Colonic mucosa (tissue), 4 donors: ENCODE measurements around the gene PKD2L1. TPM values are rescaled to one million over a fixed set of nuclear protein-coding genes. Genes with fewer than 3 reads are reported as not detected.
A peak's percentile ranks its signal among the peaks of the same experiment; 100 is the strongest.
"Not testable (repeated sequence)": the region's sequence is repeated elsewhere in the genome, so short reads cannot be mapped to it uniquely, and the experiment has no call there.

Experiments
- DNase-seq: peaks from one replicate; pipeline ENCODE4 v3.0.0-alpha.2; 2020
- H3K27ac ChIP-seq: fragments of 200-600 bp; one replicate; pipeline ENCODE4 v1.8.0; 2021
- H3K27me3 ChIP-seq: fragments of 200-600 bp; one replicate; pipeline ENCODE4 v1.8.0; 2021
- H3K36me3 ChIP-seq: fragments of 200-600 bp; one replicate; pipeline ENCODE4 v1.8.0; 2021
- H3K4me1 ChIP-seq: fragments of 200-600 bp; one replicate; pipeline ENCODE4 v1.8.0; 2021; ENCODE audit warnings: mild to moderate bottlenecking
- H3K4me3 ChIP-seq: fragments of 200-600 bp; one replicate; pipeline ENCODE4 v1.8.0; 2021
- H3K9ac ChIP-seq, 2 donors: one replicate each; pipeline ENCODE4 v1.7.0; 2013; ENCODE audit warnings: control low read depth in 2 of 2, low read depth in 2 of 2, low read length in 2 of 2
- H3K9me3 ChIP-seq: fragments of 200-600 bp; one replicate; pipeline ENCODE4 v1.8.0; 2021
- intact Hi-C: fragments of 100-400 bp; cut with DNase I; formaldehyde crosslinking; loops from one replicate; pipeline ENCODE4 v1.14.1; 2022
- total RNA-seq, 2 donors: library from RNA; stranded (reverse); fragmentation: NEBNext Ultra II Directional in 1 of 2; extraction: Animal tissue kit (Norgen Biotek cat#: 25700) in 1 of 2; gene quantifications; one replicate each; pipeline ENCODE4 v1.2.1, GENCODE V29; 2021
- TF ChIP-seq, protein P1 (sequence below): fragments of 200-600 bp; IDR thresholded peaks from one replicate; pipeline ENCODE4 v1.8.0; 2022; ENCODE audit warnings: antibody characterized with exemption, mild to moderate bottlenecking
- donor health status: healthy.
- donor health status: DM: no; HTN: no; CAD: no.
- donor health status: DM: no; HTN: no; CAD: no.

The PKD2L1 gene
- total RNA-seq, 2 donors from 2014 or later, result 0.50 to 0.52 TPM

DNA sequence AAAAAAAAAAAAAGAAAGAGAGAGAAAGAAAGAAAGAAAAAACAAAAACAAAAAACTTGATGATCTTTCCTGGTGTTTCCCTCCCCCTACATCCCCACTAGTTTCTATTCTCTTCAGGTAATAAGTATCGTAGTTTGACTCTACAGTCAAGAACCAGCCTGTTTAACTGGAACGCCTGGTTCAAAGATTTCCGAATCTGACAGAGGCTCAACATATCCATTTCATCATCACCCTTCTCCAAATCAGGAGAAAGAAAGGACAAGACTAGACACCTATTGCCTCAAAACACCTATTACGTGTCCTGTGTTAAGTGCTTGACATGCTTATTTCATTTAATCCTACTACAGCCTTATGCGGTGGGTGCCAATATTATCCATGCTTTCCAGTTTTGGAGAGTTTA lies 23.2 kb downstream of the PKD2L1 start:
- H3K9me3 ChIP-seq, result no peaks in the 10 kb centered on the region
- no peaks in the 10 kb centered on the region for H3K4me1 ChIP-seq
- no peaks in the 10 kb centered on the region for H3K27me3 ChIP-seq
- H3K36me3 ChIP-seq, result no peaks in the 10 kb centered on the region
- H3K27ac ChIP-seq, result no peak overlapping the region
- TF ChIP-seq, protein P1, sequence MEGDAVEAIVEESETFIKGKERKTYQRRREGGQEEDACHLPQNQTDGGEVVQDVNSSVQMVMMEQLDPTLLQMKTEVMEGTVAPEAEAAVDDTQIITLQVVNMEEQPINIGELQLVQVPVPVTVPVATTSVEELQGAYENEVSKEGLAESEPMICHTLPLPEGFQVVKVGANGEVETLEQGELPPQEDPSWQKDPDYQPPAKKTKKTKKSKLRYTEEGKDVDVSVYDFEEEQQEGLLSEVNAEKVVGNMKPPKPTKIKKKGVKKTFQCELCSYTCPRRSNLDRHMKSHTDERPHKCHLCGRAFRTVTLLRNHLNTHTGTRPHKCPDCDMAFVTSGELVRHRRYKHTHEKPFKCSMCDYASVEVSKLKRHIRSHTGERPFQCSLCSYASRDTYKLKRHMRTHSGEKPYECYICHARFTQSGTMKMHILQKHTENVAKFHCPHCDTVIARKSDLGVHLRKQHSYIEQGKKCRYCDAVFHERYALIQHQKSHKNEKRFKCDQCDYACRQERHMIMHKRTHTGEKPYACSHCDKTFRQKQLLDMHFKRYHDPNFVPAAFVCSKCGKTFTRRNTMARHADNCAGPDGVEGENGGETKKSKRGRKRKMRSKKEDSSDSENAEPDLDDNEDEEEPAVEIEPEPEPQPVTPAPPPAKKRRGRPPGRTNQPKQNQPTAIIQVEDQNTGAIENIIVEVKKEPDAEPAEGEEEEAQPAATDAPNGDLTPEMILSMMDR, result no peak
- intact Hi-C loops, result no loop called here
- DNase-seq, result no peak
- no peak overlapping the region for H3K4me3 ChIP-seq
- no peak overlapping the region for H3K9ac ChIP-seq

- Histone ChIP-seq H3K4me3 (no peak overlapping the region), H3K4me1 (no peaks in the 10 kb centered on the region), H3K36me3 (no peaks in the 10 kb centered on the region), H3K9me3 (no peaks in the 10 kb centered on the region), H3K27ac (no peak overlapping the region), H3K27me3 (no peaks in the 10 kb centered on the region), H3K9ac (no peak overlapping the region)
- TF ChIP-seq, protein P1, result no peak
- intact Hi-C loops, result no loop called here
- no peak for DNase-seq
These were observed 25.6 kb downstream of the PKD2L1 start for GRCh38 chr10:100304414-100304813.

DNA sequence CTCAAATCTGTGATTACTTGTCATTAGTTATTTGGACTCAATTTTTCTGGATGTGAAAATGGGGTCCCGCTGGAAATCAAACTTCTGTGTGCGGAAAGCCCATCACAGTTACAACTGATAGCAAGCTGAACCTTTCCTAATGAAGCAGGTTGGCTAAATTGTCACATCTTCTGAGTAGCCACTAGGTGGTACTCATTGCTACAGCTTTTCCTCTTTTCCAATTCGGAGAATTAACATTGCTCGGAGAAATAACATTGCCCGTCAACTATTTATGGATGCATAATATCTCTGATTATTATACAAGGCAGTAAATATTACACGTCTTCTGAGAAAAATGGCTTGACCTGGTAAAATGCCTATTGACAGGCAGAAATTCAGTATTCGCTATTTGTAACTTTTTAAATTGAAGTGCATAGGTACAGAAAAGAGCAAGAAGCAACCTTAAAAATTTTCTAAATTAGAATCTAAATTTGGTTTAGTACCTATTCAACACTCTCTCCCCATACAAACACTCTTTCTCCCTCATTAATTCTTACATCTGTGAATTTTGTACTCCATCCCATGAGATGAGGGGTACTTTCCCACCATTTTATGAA lies 26.2 kb downstream of the PKD2L1 start:
- H3K27ac ChIP-seq, result no peak overlapping the region
- TF ChIP-seq, protein P1, result peak; percentile 34
- H3K4me1 ChIP-seq, result no peaks in the 10 kb centered on the region
- H3K9me3 ChIP-seq, result no peaks in the 10 kb centered on the region
- H3K36me3 ChIP-seq, result no peaks in the 10 kb centered on the region
- H3K9ac ChIP-seq, result no peak overlapping the region
- H3K27me3 ChIP-seq, result no peaks in the 10 kb centered on the region
- DNase-seq, result no peak
- intact Hi-C loops, result no loop called here
- H3K4me3 ChIP-seq, result no peak overlapping the region

- H3K36me3 ChIP-seq, H3K9ac ChIP-seq, H3K27me3 ChIP-seq, intact Hi-C loops, H3K27ac ChIP-seq, H3K4me1 ChIP-seq, DNase-seq, H3K4me3 ChIP-seq, H3K9me3 ChIP-seq: not testable (repeated sequence)
These were observed 28.9 kb downstream of the PKD2L1 start for GRCh38 chr10:100301123-100301522.

DNA sequence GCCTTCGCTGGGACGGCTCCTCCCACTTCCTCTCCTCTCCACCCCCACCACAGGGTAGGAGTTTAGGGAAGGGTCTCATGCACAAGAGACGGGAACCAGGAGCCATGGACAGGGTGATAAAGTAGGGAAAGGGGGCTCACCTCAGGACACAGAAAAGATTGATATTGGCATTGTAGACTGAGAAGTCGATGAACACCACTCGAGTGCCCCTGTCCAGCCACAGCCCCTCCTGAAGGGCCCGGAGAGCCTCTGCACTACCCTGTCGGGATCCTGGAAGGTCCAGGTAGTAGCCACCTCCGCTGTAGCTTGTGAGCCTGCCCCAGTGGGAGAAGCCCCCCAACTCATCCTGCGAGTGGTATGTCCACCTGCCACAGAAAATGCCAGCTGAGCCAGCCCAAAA lies 32.8 kb downstream of the PKD2L1 start:
- H3K36me3 ChIP-seq, result no peaks in the 10 kb centered on the region
- H3K27ac ChIP-seq, result no peak overlapping the region
- no peaks in the 10 kb centered on the region for H3K4me1 ChIP-seq
- intact Hi-C loops, result no loop called here
- TF ChIP-seq, protein P1, result no peak
- H3K9me3 ChIP-seq, result no peaks in the 10 kb centered on the region
- no peaks in the 10 kb centered on the region for H3K27me3 ChIP-seq
- H3K9ac ChIP-seq, result no peak overlapping the region
- no peak for DNase-seq
- H3K4me3 ChIP-seq, result no peak overlapping the region

DNA sequence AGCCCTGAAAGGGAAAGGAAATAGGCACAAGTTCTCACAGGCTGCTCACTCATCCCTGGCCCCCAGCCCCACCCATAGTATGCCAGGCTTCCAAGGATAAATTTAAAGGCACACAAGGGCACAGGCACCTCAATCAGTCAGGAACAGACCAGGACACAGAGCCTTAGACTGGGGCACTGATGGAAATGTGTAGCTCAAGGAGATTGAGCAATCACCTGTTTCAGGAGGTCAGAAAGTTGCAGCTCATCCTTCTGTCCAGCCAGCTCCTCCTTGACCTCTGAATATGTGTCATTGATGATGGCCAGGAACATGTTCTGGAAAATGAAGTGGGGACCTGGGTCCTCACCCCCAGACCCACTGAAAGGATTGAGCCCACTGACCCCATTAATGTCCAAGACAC lies 37.0 kb downstream of the PKD2L1 start:
- no peak overlapping the region for H3K4me3 ChIP-seq
- H3K27me3 ChIP-seq, result no peaks in the 10 kb centered on the region
- H3K4me1 ChIP-seq, result no peaks in the 10 kb centered on the region
- DNase-seq, result no peak
- no peak overlapping the region for H3K27ac ChIP-seq
- no peak overlapping the region for H3K9ac ChIP-seq
- TF ChIP-seq, protein P1, result no peak
- H3K36me3 ChIP-seq, result no peaks in the 10 kb centered on the region
- H3K9me3 ChIP-seq, result no peaks in the 10 kb centered on the region
- intact Hi-C loops, result no loop called here

- not testable (repeated sequence) for H3K4me1 ChIP-seq, H3K36me3 ChIP-seq, DNase-seq
These were observed 37.7 kb downstream of the PKD2L1 start for GRCh38 chr10:100292300-100292699.

More at GRCh38 chr10:100292300-100292699, 37.7 kb downstream of the PKD2L1 start:
- intact Hi-C loops, H3K27ac ChIP-seq, H3K27me3 ChIP-seq, H3K9me3 ChIP-seq, H3K4me3 ChIP-seq, H3K9ac ChIP-seq: not testable (repeated sequence)
